ENCODE results near the gene CXCR3.
"Not testable (repeated sequence)": the region's sequence is repeated elsewhere in the genome, so short reads cannot be mapped to it uniquely, and the experiment has no call there.

Gene CXCR3

DNA sequence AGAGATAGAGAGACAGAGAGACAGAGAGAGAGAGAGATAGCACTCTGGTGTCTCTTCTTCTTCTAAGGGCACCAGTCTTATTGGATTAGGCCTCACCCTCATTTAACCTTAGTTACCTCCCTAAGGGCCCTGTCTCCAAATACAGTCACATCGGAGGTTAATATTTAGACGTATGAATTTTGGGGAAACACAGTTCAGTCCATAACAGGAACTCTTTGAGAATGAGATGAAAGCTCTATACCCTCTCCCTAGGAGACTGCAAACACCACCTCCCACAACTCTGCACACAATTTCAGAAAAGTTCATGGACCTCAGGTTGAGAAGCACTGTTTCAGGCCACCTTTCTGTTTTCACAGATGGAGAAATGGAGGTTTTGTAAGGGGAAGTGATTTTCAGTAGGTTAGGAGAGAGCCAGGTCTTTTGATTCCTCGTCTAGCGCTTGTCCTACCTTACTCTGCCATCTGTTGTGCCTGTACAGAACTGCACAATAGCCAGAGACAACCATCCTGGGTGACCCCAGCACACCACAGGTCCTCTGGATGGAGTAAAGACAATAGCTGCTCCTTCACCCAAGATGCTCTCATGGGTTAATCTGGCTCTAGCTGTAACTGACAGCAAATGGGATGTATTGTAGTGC is 32.1 kb upstream of the CXCR3 start:
- Histone ChIP-seq H3K27me3 (ENCODE audit: insufficient read depth, insufficient read length) (no peaks in the 10 kb centered on the region), H3K4me3 (ENCODE audit: insufficient read length, low read depth) (no peak overlapping the region), H3K36me3 (ENCODE audit: insufficient read depth, insufficient read length, low read length) (no peaks in the 10 kb centered on the region), H3K9ac (ENCODE audit: insufficient read length, low read depth) (no peak overlapping the region), H3K9me3 (ENCODE audit: insufficient read depth, low read length) (no peaks in the 10 kb centered on the region; the same call in 1 of the 2 replicates), H3K4me1 (ENCODE audit: insufficient read depth, insufficient read length) (no peaks in the 10 kb centered on the region)
- DNase-seq (ENCODE audit: low read depth, low spot score) = no peak
- TF ChIP-seq ZNF274 (IDR thresholded peaks at IDR 0.05; ENCODE audit: low read depth, low read length) (no peak), YY1 (IDR thresholded peaks at IDR 0.05; ENCODE audit: insufficient read depth, insufficient read length) (no peak), SUZ12 (IDR thresholded peaks at IDR 0.05; ENCODE audit: extremely low read depth, insufficient read depth, insufficient read length) (no peak)

- H3K36me3 ChIP-seq (ENCODE audit: insufficient read depth, insufficient read length, low read length); H3K4me1 ChIP-seq (ENCODE audit: insufficient read depth, insufficient read length); DNase-seq (ENCODE audit: low read depth, low spot score); H3K9me3 ChIP-seq (ENCODE audit: insufficient read depth, low read length); H3K27me3 ChIP-seq (ENCODE audit: insufficient read depth, insufficient read length); H3K4me3 ChIP-seq (ENCODE audit: insufficient read length, low read depth); H3K9ac ChIP-seq (ENCODE audit: insufficient read length, low read depth): not testable (repeated sequence)
Measured at GRCh38 chrX:71644406-71644805, 26.1 kb upstream of the CXCR3 start.

DNA sequence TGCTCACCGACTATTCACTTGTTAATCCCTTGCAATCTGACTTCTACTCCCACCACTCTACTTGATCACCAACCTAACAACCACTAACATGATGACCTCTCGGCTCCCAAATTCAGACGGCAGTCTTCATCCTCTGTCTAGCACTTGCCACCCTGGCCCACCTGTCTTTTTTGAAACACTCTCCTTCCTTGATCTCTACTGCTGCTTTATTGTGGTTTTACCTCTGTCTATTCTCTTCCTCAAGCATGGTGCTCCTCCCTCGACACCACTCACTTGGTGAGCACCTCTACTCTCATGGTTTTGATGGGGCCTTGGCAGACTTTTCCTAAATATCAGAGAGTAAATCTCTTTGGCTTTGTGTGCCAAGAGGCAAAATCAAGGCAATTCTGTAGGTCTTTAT is 21.7 kb upstream of the CXCR3 start:
- no peaks in the 10 kb centered on the region for H3K36me3 ChIP-seq (ENCODE audit: insufficient read depth, insufficient read length, low read length)
- H3K27me3 ChIP-seq (ENCODE audit: insufficient read depth, insufficient read length) = no peaks in the 10 kb centered on the region
- H3K4me3 ChIP-seq (ENCODE audit: insufficient read length, low read depth) = no peak overlapping the region
- no peak for DNase-seq (ENCODE audit: low read depth, low spot score)
- no peaks in the 10 kb centered on the region for H3K9me3 ChIP-seq (ENCODE audit: insufficient read depth, low read length)
- H3K9ac ChIP-seq (ENCODE audit: insufficient read length, low read depth) = no peak overlapping the region
- no peaks in the 10 kb centered on the region for H3K4me1 ChIP-seq (ENCODE audit: insufficient read depth, insufficient read length)
- TF ChIP-seq YY1 (IDR thresholded peaks at IDR 0.05; ENCODE audit: insufficient read depth, insufficient read length) (no peak), SUZ12 (IDR thresholded peaks at IDR 0.05; ENCODE audit: extremely low read depth, insufficient read depth, insufficient read length) (no peak), ZNF274 (IDR thresholded peaks at IDR 0.05; ENCODE audit: low read depth, low read length) (no peak)

DNA sequence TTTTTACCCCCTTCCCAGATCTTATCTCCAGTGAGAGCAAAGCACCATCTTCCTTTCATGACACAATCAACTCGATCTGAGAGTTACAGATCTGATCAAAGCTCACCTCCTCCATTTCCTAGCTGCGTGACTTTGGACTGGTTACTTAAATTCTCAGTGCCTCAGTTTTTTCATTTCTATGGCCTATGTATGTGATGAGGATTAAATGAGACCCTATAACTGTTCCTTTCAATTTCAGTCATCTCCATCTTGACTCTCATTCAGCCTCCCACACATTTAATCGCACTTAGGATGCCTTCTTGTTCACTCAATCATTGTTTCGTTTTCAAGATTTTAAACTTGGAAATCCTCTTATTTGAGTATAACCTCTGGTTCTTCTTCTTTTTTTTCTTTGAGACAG is 20.1 kb upstream of the CXCR3 start:
- Histone ChIP-seq H3K4me3 (ENCODE audit: insufficient read length, low read depth) (no peak overlapping the region), H3K4me1 (ENCODE audit: insufficient read depth, insufficient read length) (no peaks in the 10 kb centered on the region), H3K9ac (ENCODE audit: insufficient read length, low read depth) (no peak overlapping the region), H3K36me3 (ENCODE audit: insufficient read depth, insufficient read length, low read length) (no peaks in the 10 kb centered on the region), H3K27me3 (ENCODE audit: insufficient read depth, insufficient read length) (no peaks in the 10 kb centered on the region), H3K9me3 (ENCODE audit: insufficient read depth, low read length) (no peaks in the 10 kb centered on the region)
- DNase-seq (ENCODE audit: low read depth, low spot score) = no peak
- TF ChIP-seq ZNF274 (IDR thresholded peaks at IDR 0.05; ENCODE audit: low read depth, low read length) (no peak), YY1 (IDR thresholded peaks at IDR 0.05; ENCODE audit: insufficient read depth, insufficient read length) (no peak), SUZ12 (IDR thresholded peaks at IDR 0.05; ENCODE audit: extremely low read depth, insufficient read depth, insufficient read length) (no peak)

- no peak overlapping the region for H3K4me3 ChIP-seq (ENCODE audit: insufficient read length, low read depth)
- DNase-seq (ENCODE audit: low read depth, low spot score) = no peak
- H3K27me3 ChIP-seq (ENCODE audit: insufficient read depth, insufficient read length) = no peaks in the 10 kb centered on the region
- TF ChIP-seq YY1 (IDR thresholded peaks at IDR 0.05; ENCODE audit: insufficient read depth, insufficient read length) (no peak), ZNF274 (IDR thresholded peaks at IDR 0.05; ENCODE audit: low read depth, low read length) (no peak), SUZ12 (IDR thresholded peaks at IDR 0.05; ENCODE audit: extremely low read depth, insufficient read depth, insufficient read length) (no peak)
- H3K9me3 ChIP-seq (ENCODE audit: insufficient read depth, low read length) = no peaks in the 10 kb centered on the region
- H3K4me1 ChIP-seq (ENCODE audit: insufficient read depth, insufficient read length) = no peaks in the 10 kb centered on the region
- H3K36me3 ChIP-seq (ENCODE audit: insufficient read depth, insufficient read length, low read length) = no peaks in the 10 kb centered on the region
- H3K9ac ChIP-seq (ENCODE audit: insufficient read length, low read depth) = no peak overlapping the region
Measured at GRCh38 chrX:71637848-71638247, 19.5 kb upstream of the CXCR3 start.

GRCh38 chrX:71637253-71637618 is 18.9 kb upstream of the CXCR3 start:
- Histone ChIP-seq H3K9ac (ENCODE audit: insufficient read length, low read depth) (no peak overlapping the region), H3K4me1 (ENCODE audit: insufficient read depth, insufficient read length) (no peaks in the 10 kb centered on the region), H3K4me3 (ENCODE audit: insufficient read length, low read depth) (no peak overlapping the region), H3K27me3 (ENCODE audit: insufficient read depth, insufficient read length) (no peaks in the 10 kb centered on the region), H3K9me3 (ENCODE audit: insufficient read depth, low read length) (no peaks in the 10 kb centered on the region), H3K36me3 (ENCODE audit: insufficient read depth, insufficient read length, low read length) (no peaks in the 10 kb centered on the region)
- TF ChIP-seq YY1 (IDR thresholded peaks at IDR 0.05; ENCODE audit: insufficient read depth, insufficient read length) (no peak), ZNF274 (IDR thresholded peaks at IDR 0.05; ENCODE audit: low read depth, low read length) (no peak), SUZ12 (IDR thresholded peaks at IDR 0.05; ENCODE audit: extremely low read depth, insufficient read depth, insufficient read length) (no peak)
- no peak for DNase-seq (ENCODE audit: low read depth, low spot score)

- no peaks in the 10 kb centered on the region for H3K4me1 ChIP-seq (ENCODE audit: insufficient read depth, insufficient read length)
- no peak overlapping the region for H3K9ac ChIP-seq (ENCODE audit: insufficient read length, low read depth)
- no peak for TF ChIP-seq SUZ12 (IDR thresholded peaks at IDR 0.05; ENCODE audit: extremely low read depth, insufficient read depth, insufficient read length)
- TF ChIP-seq ZNF274 (IDR thresholded peaks at IDR 0.05; ENCODE audit: low read depth, low read length) = no peak
- no peak for TF ChIP-seq YY1 (IDR thresholded peaks at IDR 0.05; ENCODE audit: insufficient read depth, insufficient read length)
- no peaks in the 10 kb centered on the region for H3K9me3 ChIP-seq (ENCODE audit: insufficient read depth, low read length)
- H3K36me3 ChIP-seq (ENCODE audit: insufficient read depth, insufficient read length, low read length) = no peaks in the 10 kb centered on the region
- no peaks in the 10 kb centered on the region for H3K27me3 ChIP-seq (ENCODE audit: insufficient read depth, insufficient read length)
- H3K4me3 ChIP-seq (ENCODE audit: insufficient read length, low read depth) = no peak overlapping the region
- no peak for DNase-seq (ENCODE audit: low read depth, low spot score)
Measured at GRCh38 chrX:71636438-71637252, 18.3 kb upstream of the CXCR3 start.
